GM20000 (cell line): ENCODE data around the gene PAK6.

Experiments used
- DNase-seq: peaks from one replicate; pipeline ENCODE4 v3.0.0; 2012; ENCODE audit warnings: low spot score
- CTCF ChIP-seq: IDR thresholded peaks from 2 replicates; pipeline ENCODE4 v1.5.1; 2012; ENCODE audit warnings: mild to moderate bottlenecking, control low read depth; ENCODE audit errors: extremely low read depth, missing control alignments

The PAK6 gene

GRCh38 chr15:40257656-40258450 is 19.0 kb downstream of the PAK6 start:
- TF ChIP-seq CTCF = no peak
- DNase-seq = no peak

GRCh38 chr15:40258544-40258943 is 19.7 kb downstream of the PAK6 start:
- no peak for DNase-seq
- no peak for TF ChIP-seq CTCF

- no peak for DNase-seq
- no peak for TF ChIP-seq CTCF
Observed at GRCh38 chr15:40259021-40259420, 20.2 kb downstream of the PAK6 start.

- no peak for TF ChIP-seq CTCF
- no peak for DNase-seq
Observed at GRCh38 chr15:40263024-40263754, 24.3 kb downstream of the PAK6 start.

GRCh38 chr15:40264321-40265153 is 25.7 kb downstream of the PAK6 start:
- no peak for TF ChIP-seq CTCF

GRCh38 chr15:40265355-40265754 is 26.5 kb downstream of the PAK6 start:
- no peak for TF ChIP-seq CTCF

More at GRCh38 chr15:40264321-40265153, 25.7 kb downstream of the PAK6 start:
- no peak for DNase-seq

More at GRCh38 chr15:40265355-40265754, 26.5 kb downstream of the PAK6 start:
- DNase-seq = no peak
